ENCODE results near the gene RAD23A. TPM values are rescaled to one million over a fixed set of nuclear protein-coding genes. Genes with fewer than 3 reads are reported as not detected.

Gene RAD23A
- polyA plus RNA-seq, 2 of the 4 experiments (the other 2 are of a cell fraction), result 56.2 to 71.6 TPM

DNA sequence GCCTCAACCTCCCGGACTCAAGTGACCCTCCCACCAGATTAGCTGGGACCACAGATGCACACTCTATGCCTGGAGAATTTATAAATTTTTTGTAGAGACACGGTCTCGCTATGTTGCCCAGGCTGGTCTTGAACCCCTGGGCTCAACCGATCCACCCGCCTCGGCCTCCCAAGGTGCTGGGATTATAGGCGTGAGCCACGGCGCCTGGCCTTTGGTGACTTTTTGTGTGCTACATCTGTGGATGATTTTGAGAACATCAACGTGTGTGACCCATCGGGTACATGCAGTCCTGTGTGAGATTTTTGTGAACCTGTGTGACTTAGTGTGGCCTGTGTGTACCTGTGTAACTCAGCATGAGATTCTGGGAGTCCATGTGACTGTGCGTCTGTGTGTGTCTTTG, 41.1 kb downstream of the RAD23A start:
- H3K4me1 ChIP-seq, result 0 out of 3 replicates have a peak, but pooled peaks cover 3% of the 10 kb centered on the region
- no peak for ATAC-seq
- no peak for TF ChIP-seq TFCP2L1 (CRISPR knock-in tag; IDR thresholded peaks at IDR 0.05)
- TF ChIP-seq, protein P1, sequence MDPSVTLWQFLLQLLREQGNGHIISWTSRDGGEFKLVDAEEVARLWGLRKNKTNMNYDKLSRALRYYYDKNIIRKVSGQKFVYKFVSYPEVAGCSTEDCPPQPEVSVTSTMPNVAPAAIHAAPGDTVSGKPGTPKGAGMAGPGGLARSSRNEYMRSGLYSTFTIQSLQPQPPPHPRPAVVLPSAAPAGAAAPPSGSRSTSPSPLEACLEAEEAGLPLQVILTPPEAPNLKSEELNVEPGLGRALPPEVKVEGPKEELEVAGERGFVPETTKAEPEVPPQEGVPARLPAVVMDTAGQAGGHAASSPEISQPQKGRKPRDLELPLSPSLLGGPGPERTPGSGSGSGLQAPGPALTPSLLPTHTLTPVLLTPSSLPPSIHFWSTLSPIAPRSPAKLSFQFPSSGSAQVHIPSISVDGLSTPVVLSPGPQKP (IDR thresholded peaks at IDR 0.05; ENCODE audit: low read depth, low read length), result no peak
- TF ChIP-seq CEBPB (IDR thresholded peaks at IDR 0.05), result no peak
- TF ChIP-seq, protein P2, sequence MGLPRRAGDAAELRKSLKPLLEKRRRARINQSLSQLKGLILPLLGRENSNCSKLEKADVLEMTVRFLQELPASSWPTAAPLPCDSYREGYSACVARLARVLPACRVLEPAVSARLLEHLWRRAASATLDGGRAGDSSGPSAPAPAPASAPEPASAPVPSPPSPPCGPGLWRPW (IDR thresholded peaks at IDR 0.05), result no peak
- TF ChIP-seq, protein P3, sequence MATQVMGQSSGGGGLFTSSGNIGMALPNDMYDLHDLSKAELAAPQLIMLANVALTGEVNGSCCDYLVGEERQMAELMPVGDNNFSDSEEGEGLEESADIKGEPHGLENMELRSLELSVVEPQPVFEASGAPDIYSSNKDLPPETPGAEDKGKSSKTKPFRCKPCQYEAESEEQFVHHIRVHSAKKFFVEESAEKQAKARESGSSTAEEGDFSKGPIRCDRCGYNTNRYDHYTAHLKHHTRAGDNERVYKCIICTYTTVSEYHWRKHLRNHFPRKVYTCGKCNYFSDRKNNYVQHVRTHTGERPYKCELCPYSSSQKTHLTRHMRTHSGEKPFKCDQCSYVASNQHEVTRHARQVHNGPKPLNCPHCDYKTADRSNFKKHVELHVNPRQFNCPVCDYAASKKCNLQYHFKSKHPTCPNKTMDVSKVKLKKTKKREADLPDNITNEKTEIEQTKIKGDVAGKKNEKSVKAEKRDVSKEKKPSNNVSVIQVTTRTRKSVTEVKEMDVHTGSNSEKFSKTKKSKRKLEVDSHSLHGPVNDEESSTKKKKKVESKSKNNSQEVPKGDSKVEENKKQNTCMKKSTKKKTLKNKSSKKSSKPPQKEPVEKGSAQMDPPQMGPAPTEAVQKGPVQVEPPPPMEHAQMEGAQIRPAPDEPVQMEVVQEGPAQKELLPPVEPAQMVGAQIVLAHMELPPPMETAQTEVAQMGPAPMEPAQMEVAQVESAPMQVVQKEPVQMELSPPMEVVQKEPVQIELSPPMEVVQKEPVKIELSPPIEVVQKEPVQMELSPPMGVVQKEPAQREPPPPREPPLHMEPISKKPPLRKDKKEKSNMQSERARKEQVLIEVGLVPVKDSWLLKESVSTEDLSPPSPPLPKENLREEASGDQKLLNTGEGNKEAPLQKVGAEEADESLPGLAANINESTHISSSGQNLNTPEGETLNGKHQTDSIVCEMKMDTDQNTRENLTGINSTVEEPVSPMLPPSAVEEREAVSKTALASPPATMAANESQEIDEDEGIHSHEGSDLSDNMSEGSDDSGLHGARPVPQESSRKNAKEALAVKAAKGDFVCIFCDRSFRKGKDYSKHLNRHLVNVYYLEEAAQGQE (IDR thresholded peaks at IDR 0.05), result no peak
- no peak for TF ChIP-seq ZC3H11A (IDR thresholded peaks at IDR 0.05)
- TF ChIP-seq, protein P4, sequence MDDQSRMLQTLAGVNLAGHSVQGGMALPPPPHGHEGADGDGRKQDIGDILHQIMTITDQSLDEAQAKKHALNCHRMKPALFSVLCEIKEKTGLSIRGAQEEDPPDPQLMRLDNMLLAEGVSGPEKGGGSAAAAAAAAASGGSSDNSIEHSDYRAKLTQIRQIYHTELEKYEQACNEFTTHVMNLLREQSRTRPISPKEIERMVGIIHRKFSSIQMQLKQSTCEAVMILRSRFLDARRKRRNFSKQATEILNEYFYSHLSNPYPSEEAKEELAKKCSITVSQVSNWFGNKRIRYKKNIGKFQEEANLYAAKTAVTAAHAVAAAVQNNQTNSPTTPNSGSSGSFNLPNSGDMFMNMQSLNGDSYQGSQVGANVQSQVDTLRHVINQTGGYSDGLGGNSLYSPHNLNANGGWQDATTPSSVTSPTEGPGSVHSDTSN (IDR thresholded peaks at IDR 0.05), result no peak
- WGBS (ENCODE audit: missing lambda C conversion rate), result 92% methylated on average over 12 of the region's 12 CpGs
- H3K27ac ChIP-seq, result no peak overlapping the region
- no peak for DNase-seq (ENCODE audit: low read depth in 1 of 2, low spot score in 1 of 2)
- H3K4me2 ChIP-seq, result no peak overlapping the region
- CTCF ChIA-PET, result interaction anchor here (1.5 to 16.3 kb wide), 4 partner anchors 9 to 106 kb away, joined by 6 to 309 read pairs (median 67); no protein-coding TSS in a partner anchor
- POLR2A ChIA-PET, result no interaction called here
- no peak for FAIRE-seq
- no peaks in the 10 kb centered on the region for H3K9me3 ChIP-seq
- no peak overlapping the region for H3K4me3 ChIP-seq

DNA sequence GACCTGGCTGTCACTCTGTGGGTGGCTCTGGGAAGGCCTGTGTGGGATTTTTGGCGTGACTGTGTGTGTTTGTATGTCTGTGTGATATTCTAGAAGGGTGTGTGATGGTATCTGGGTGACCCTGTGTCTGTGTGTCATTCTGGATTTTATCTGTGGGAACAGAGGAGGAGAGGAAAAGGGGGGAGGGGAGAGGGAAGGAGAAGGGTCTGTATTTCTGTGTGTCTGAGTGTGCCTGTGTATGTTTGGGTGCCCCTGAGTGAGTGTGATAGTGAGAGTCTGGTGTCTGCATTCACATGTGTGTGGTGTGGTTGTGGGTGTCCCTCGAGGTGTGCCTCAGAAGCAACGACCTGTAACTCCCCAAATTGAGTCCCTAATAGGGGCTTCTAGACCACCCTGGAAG, 41.5 kb downstream of the RAD23A start:
- ChIA-PET CTCF (interaction anchor here (5.8 to 16.3 kb wide), 2 partner anchors 74 to 106 kb away, joined by 121 to 309 read pairs; no protein-coding TSS in a partner anchor), POLR2A (no interaction called here)
- H3K27ac ChIP-seq, result no peak overlapping the region
- no peaks in the 10 kb centered on the region for H3K9me3 ChIP-seq
- no peak for FAIRE-seq
- no peak overlapping the region for H3K4me3 ChIP-seq
- no peak for DNase-seq (ENCODE audit: low read depth in 1 of 2, low spot score in 1 of 2)
- WGBS (ENCODE audit: missing lambda C conversion rate), result 35% methylated on average over 3 of the region's 3 CpGs
- 0 out of 3 replicates have a peak, but pooled peaks cover 3% of the 10 kb centered on the region for H3K4me1 ChIP-seq
- H3K4me2 ChIP-seq, result no peak overlapping the region
- ATAC-seq, result no peak
- TF ChIP-seq, protein P1 (IDR thresholded peaks at IDR 0.05; ENCODE audit: low read depth, low read length), result no peak
- no peak for TF ChIP-seq RNF2 (IDR thresholded peaks at IDR 0.05; ENCODE audit: borderline replicate concordance, low read depth)

DNA sequence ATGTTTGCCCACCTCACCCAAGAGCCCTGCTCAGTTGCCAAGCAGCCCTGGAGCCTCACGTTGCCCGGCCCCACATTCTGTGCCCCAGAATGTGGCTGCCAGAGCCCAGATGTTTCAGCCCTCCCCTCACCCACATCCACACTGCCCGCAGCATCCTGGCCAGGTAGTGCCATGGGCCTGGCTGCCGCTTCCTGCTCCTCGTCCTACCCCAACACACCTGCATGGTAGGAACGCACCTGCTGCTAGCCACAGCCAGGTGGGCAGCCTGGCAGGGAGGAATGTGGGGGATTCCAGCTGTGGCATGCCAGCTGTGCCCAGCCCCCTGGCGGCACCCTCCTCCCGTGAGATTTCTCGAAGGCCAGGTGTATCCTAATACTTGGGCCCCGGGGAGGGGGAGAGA, 42.1 kb downstream of the RAD23A start:
- ATAC-seq (no peak), DNase-seq (ENCODE audit: low read depth in 1 of 2, low spot score in 1 of 2) (no peak), FAIRE-seq (no peak)
- CTCF ChIA-PET, result no interaction called here
- no peak overlapping the region for H3K27ac ChIP-seq
- H3K4me1 ChIP-seq, result 0 out of 3 replicates have a peak, but pooled peaks cover 3% of the 10 kb centered on the region
- no peak overlapping the region for H3K4me3 ChIP-seq
- no peaks in the 10 kb centered on the region for H3K9me3 ChIP-seq
- POLR2A ChIA-PET, result no interaction called here
- no peak overlapping the region for H3K4me2 ChIP-seq
- WGBS (ENCODE audit: missing lambda C conversion rate), result 58% methylated on average over 6 of the region's 10 CpGs
- TF ChIP-seq ZC3H11A (IDR thresholded peaks at IDR 0.05) (no peak), MYC (IDR thresholded peaks at IDR 0.05; ENCODE audit: borderline replicate concordance, low read length) (no peak)

DNA sequence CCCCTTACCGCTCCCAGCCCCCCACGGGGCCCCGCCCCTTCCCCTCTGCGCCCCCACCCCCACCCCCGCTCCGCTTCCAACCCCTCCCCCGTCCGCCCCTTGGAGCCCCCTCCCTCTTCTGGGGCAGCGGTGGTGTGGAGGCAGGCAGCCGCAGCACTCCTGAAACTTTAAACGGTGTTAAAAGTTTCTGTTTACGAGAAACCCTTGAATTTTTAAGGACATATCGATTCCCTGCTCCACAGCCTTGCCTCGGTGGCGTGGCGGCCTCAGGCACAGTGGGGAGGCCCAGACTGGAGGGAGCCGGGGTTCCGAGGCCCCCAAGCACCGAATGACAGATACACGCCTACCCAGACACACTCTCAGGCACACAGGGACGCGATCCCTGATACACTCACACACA, 44.8 kb downstream of the RAD23A start:
- ChIA-PET CTCF (interaction anchor here (0.6 to 1.0 kb wide), 3 partner anchors 64 to 165 kb away, joined by 3 to 4 read pairs (median 3); no protein-coding TSS in a partner anchor), POLR2A (no interaction called here)
- no peak for FAIRE-seq
- no peak for ATAC-seq
- WGBS (ENCODE audit: missing lambda C conversion rate), result 83% methylated on average over 12 of the region's 22 CpGs
- H3K4me1 ChIP-seq, result no peaks in the 10 kb centered on the region
- DNase-seq (ENCODE audit: low read depth in 1 of 2, low spot score in 1 of 2), result no peak
- no peak for TF ChIP-seq POLR2AphosphoS2 (conservative IDR thresholded peaks at IDR 0.05; ENCODE audit: low read length)
- TF ChIP-seq CEBPB (IDR thresholded peaks at IDR 0.05), result no peak
- no peak for TF ChIP-seq CHD2 (IDR thresholded peaks at IDR 0.05; ENCODE audit: low read length, partially characterized antibody)
- no peak for TF ChIP-seq ESRRA (IDR thresholded peaks at IDR 0.05; ENCODE audit: borderline replicate concordance, low read length)
- no peak for TF ChIP-seq SMC3 (IDR thresholded peaks at IDR 0.05)
- TF ChIP-seq PHF8 (IDR thresholded peaks at IDR 0.05; ENCODE audit: borderline replicate concordance, low read depth), result no peak
- TF ChIP-seq RNF2 (IDR thresholded peaks at IDR 0.05; ENCODE audit: borderline replicate concordance, low read depth), result no peak
- no peak for TF ChIP-seq EP300 (IDR thresholded peaks at IDR 0.05)
- TF ChIP-seq, protein P1 (IDR thresholded peaks at IDR 0.05; ENCODE audit: low read depth, low read length), result no peak
- H3K27ac ChIP-seq, result no peak overlapping the region
- H3K4me3 ChIP-seq, result no peak overlapping the region
- no peak overlapping the region for H3K4me2 ChIP-seq
- H3K9me3 ChIP-seq, result no peaks in the 10 kb centered on the region

Data from A549 (cell line).